Testis (tissue), 3 donors: ENCODE measurements around the gene PPP2R2C. TPM values are rescaled to one million over a fixed set of nuclear protein-coding genes. Genes with fewer than 3 reads are reported as not detected.
A peak's percentile ranks its signal among the peaks of the same experiment; 100 is the strongest.

ENCODE experiments used
- DNase-seq: peaks from one replicate; pipeline ENCODE4 v3.0.0-alpha.2; 2019
- H3K27ac ChIP-seq, 2 donors: fragments of 200-600 bp; sonication (generic); one replicate each; pipeline ENCODE4 v1.5.1; 2019
- H3K27me3 ChIP-seq: fragments of 200-600 bp; sonication (generic); one replicate; pipeline ENCODE4 v1.5.1; 2019
- H3K36me3 ChIP-seq: fragments of 200-600 bp; sonication (generic); one replicate; pipeline ENCODE4 v1.5.1; 2017; ENCODE audit warnings: low read depth; ENCODE audit errors: missing control alignments
- H3K4me1 ChIP-seq: fragments of 200-600 bp; sonication (generic); one replicate; pipeline ENCODE4 v1.5.1; 2019
- H3K4me3 ChIP-seq, 2 donors: fragments of 200-600 bp; sonication (generic); one replicate each; pipeline ENCODE4 v1.5.1; 2017 to 2019
- H3K9me3 ChIP-seq: fragments of 200-600 bp; sonication (generic); one replicate; pipeline ENCODE4 v1.5.1; 2017
- CTCF ChIP-seq, 3 experiments: fragments of 450-650 bp in 2 of 3; fragments of 200-600 bp in 1 of 3; sonication (generic) in 1 of 3; IDR thresholded peaks; one replicate each; pipeline ENCODE4 v1.5.1; 2016 to 2019; ENCODE audit warnings: antibody characterized with exemption in 3 of 3, mild to moderate bottlenecking in 2 of 3, moderate library complexity in 1 of 3
- POLR2A ChIP-seq: fragments of 450-650 bp; IDR thresholded peaks from one replicate; pipeline ENCODE4 v1.6.1; 2017; ENCODE audit warnings: antibody characterized with exemption, mild to moderate bottlenecking, moderate library complexity
- WGBS, 2 donors: methylation state at CpG; one replicate each; pipeline ENCODE4 v1.1.5; 2018; 5-methylcytosine and 5-hydroxymethylcytosine counted together
- intact Hi-C: fragments of 100-400 bp; cut with DNase I; formaldehyde crosslinking; loops from one replicate; pipeline ENCODE4 v1.15.1; 2023; ENCODE audit warnings: low total_unique reads
- polyA plus RNA-seq: library from polyadenylated mRNA; stranded (reverse); fragments of 350-450 nt; fragmentation: Illumina TruSeq; extraction: RNeasy Lipid Tissue Mini Kit (QIAGEN cat#74804); gene quantifications from one replicate; pipeline ENCODE4 v1.2.3, GENCODE V29; 2014; ENCODE audit warnings: low read depth, low replicate concordance; ENCODE audit not compliant: insufficient read depth
- total RNA-seq, 2 donors: library from RNA; depleted of rRNA; stranded (reverse); fragments of >200 nt; gene quantifications; one replicate each; pipeline ENCODE4 v1.2.3, GENCODE V29; 2016

Gene PPP2R2C
- total and polyA plus RNA-seq, 3 donors from 2014 or later: 7.9 to 20.4 (median 13.1) TPM

GRCh38 chr4:6296026-6296425 lies 176.4 kb downstream of the PPP2R2C start:
- intact Hi-C loops: no loop called here
- Histone ChIP-seq H3K4me1 (peaks cover 16% of the 10 kb centered on the region), H3K9me3 (no peaks in the 10 kb centered on the region), H3K4me3 (no peak overlapping the region), H3K27ac (peak overlapping the region in 1 of 2 donors; percentile 54), H3K27me3 (no peaks in the 10 kb centered on the region), H3K36me3 (no peaks in the 10 kb centered on the region)
- DNase-seq: no peak
- 79 to 89% methylated on average over 6 to 7 of the region's 9 CpGs for WGBS, 2 donors
- TF ChIP-seq POLR2A (no peak), CTCF (IDR thresholded peaks at IDR 0.05) (no peak)

- Histone ChIP-seq H3K27me3 (no peaks in the 10 kb centered on the region), H3K4me3 (no peak overlapping the region), H3K4me1 (peaks cover 16% of the 10 kb centered on the region), H3K9me3 (no peaks in the 10 kb centered on the region), H3K36me3 (no peaks in the 10 kb centered on the region), H3K27ac (no peak overlapping the region)
- TF ChIP-seq CTCF (IDR thresholded peaks at IDR 0.05) (no peak), POLR2A (no peak)
- intact Hi-C loops: no loop called here
- 93 to 100% methylated on average over 2 to 14 of the region's 14 CpGs for WGBS, 2 donors
- no peak for DNase-seq
Measured at GRCh38 chr4:6295495-6295894, 176.9 kb downstream of the PPP2R2C start.

GRCh38 chr4:6294705-6295421 lies 177.6 kb downstream of the PPP2R2C start:
- Histone ChIP-seq H3K4me3 (no peak overlapping the region), H3K36me3 (no peaks in the 10 kb centered on the region), H3K4me1 (peaks cover 16% of the 10 kb centered on the region), H3K27ac (no peak overlapping the region), H3K27me3 (no peaks in the 10 kb centered on the region), H3K9me3 (no peaks in the 10 kb centered on the region)
- intact Hi-C loops: no loop called here
- no peak for DNase-seq
- 94 to 97% methylated on average over 23 to 27 of the region's 27 CpGs for WGBS, 2 donors
- TF ChIP-seq POLR2A (no peak), CTCF (IDR thresholded peaks at IDR 0.05) (no peak)

GRCh38 chr4:6293661-6294060 lies 178.8 kb downstream of the PPP2R2C start:
- no peak for DNase-seq
- no peaks in the 10 kb centered on the region for H3K27me3 ChIP-seq
- intact Hi-C loops: no loop called here
- WGBS, 2 donors: 90 to 94% methylated on average over 7 to 8 of the region's 8 CpGs
- peaks cover 16% of the 10 kb centered on the region for H3K4me1 ChIP-seq
- H3K4me3 ChIP-seq: no peak overlapping the region
- no peaks in the 10 kb centered on the region for H3K36me3 ChIP-seq
- no peak for TF ChIP-seq POLR2A
- TF ChIP-seq CTCF (IDR thresholded peaks at IDR 0.05): no peak
- H3K9me3 ChIP-seq: no peaks in the 10 kb centered on the region
- H3K27ac ChIP-seq: no peak overlapping the region

- intact Hi-C loops: no loop called here
Measured at GRCh38 chr4:6293097-6293445, 179.3 kb downstream of the PPP2R2C start.

More at GRCh38 chr4:6293097-6293445, 179.3 kb downstream of the PPP2R2C start:
- Histone ChIP-seq H3K27ac (no peak overlapping the region), H3K9me3 (no peaks in the 10 kb centered on the region), H3K36me3 (no peaks in the 10 kb centered on the region), H3K27me3 (no peaks in the 10 kb centered on the region), H3K4me3 (no peak overlapping the region), H3K4me1 (peaks cover 11% of the 10 kb centered on the region)
- WGBS, 2 donors: 83 to 91% methylated on average over 8 of the region's 8 CpGs
- TF ChIP-seq POLR2A: no peak
- TF ChIP-seq CTCF (IDR thresholded peaks at IDR 0.05): no peak
- no peak for DNase-seq
